K562 (cell line): Measurements from ENCODE around the gene CTSD. TPM values are rescaled to one million over a fixed set of nuclear protein-coding genes. Genes with fewer than 3 reads are reported as not detected.

Source experiments
- ARHGAP35 ChIP-seq: fragments of 450-650 bp; IDR thresholded peaks from 2 replicates; pipeline ENCODE4 v1.6.1; 2018; ENCODE audit not compliant: partially characterized antibody
- DACH1 ChIP-seq: fragments of 450-650 bp; IDR thresholded peaks from 2 replicates; pipeline ENCODE4 v1.6.1; 2018; ENCODE audit not compliant: partially characterized antibody
- DLX4 ChIP-seq: fragments of 250-450 bp; sonication (Bioruptor Pico); IDR thresholded peaks from 2 replicates; pipeline ENCODE4 v1.6.1; 2021; ENCODE audit warnings: mild to moderate bottlenecking
- FOXA1 ChIP-seq: fragments of 450-650 bp; IDR thresholded peaks from 2 replicates; pipeline ENCODE4 v1.6.1; 2016; ENCODE audit warnings: mild to moderate bottlenecking, borderline replicate concordance
- FOXO4 ChIP-seq: fragments of 450-650 bp; formaldehyde crosslinking; IDR thresholded peaks from 2 replicates; pipeline ENCODE4 v1.4.0; 2020; ENCODE audit warnings: mild to moderate bottlenecking, moderate library complexity
- FOXP1 ChIP-seq: sonication (generic); formaldehyde crosslinking; IDR thresholded peaks from 2 replicates; pipeline ENCODE4 v1.8.0; 2022; ENCODE audit warnings: mild to moderate bottlenecking, missing genetic modification reagents
- GTF2E2 ChIP-seq: fragments of 200-800 bp; sonication (Bioruptor generic); IDR thresholded peaks from 2 replicates; pipeline ENCODE4 v1.6.1; 2016; ENCODE audit warnings: missing genetic modification characterization, missing compliant biosample characterization
- MCM3 ChIP-seq: fragments of 450-650 bp; IDR thresholded peaks from 2 replicates; pipeline ENCODE4 v1.6.1; 2016
- NCOA2 ChIP-seq, 2 experiments: fragments of 450-650 bp; IDR thresholded peaks; 2 replicates each; pipeline ENCODE4 v1.6.1; 2018; ENCODE audit warnings: mild to moderate bottlenecking in 2 of 2, moderate library complexity in 1 of 2; ENCODE audit not compliant: partially characterized antibody in 2 of 2
- NEUROD1 ChIP-seq: fragments of 150-350 bp; IDR thresholded peaks from 2 replicates; pipeline ENCODE4 v1.6.1; 2014; ENCODE audit warnings: borderline replicate concordance, low read length, low read depth; ENCODE audit not compliant: partially characterized antibody
- PHB2 ChIP-seq: fragments of 450-650 bp; IDR thresholded peaks from 2 replicates; pipeline ENCODE4 v1.6.1; 2017; ENCODE audit warnings: low read depth
- PHF8 ChIP-seq: fragments of 200-600 bp; sonication (generic); IDR thresholded peaks from 2 replicates; pipeline ENCODE4 v1.6.1; 2012; ENCODE audit warnings: mixed run types, mild to moderate bottlenecking, inconsistent platforms, low read length, moderate library complexity, borderline replicate concordance
- PPARD ChIP-seq: fragments of 250-450 bp; sonication (Bioruptor Pico); IDR thresholded peaks from 2 replicates; pipeline ENCODE4 v1.8.0; 2022; ENCODE audit warnings: inconsistent platforms, mild to moderate bottlenecking, moderate library complexity
- RBFOX2 ChIP-seq: fragments of 200-400 bp; formaldehyde crosslinking; IDR thresholded peaks from 2 replicates; pipeline ENCODE4 v1.6.1; 2017; ENCODE audit warnings: low read depth, mild to moderate bottlenecking, low read length, moderate library complexity
- RBM25 ChIP-seq: fragments of 200-400 bp; formaldehyde crosslinking; IDR thresholded peaks from 2 replicates; pipeline ENCODE4 v1.6.1; 2018; ENCODE audit warnings: low read length, low read depth, moderate library complexity; ENCODE audit not compliant: severe bottlenecking
- SIN3A ChIP-seq, 2 experiments: fragments of 150-350 bp in 1 of 2; IDR thresholded peaks; 2 replicates each; pipeline ENCODE4 v1.6.1; 2011 to 2016; ENCODE audit warnings: borderline replicate concordance in 2 of 2, low read depth in 2 of 2, low read length in 2 of 2, mild to moderate bottlenecking in 2 of 2, moderate library complexity in 2 of 2; ENCODE audit not compliant: control insufficient read depth in 1 of 2
- SIN3B ChIP-seq: fragments of 450-650 bp; IDR thresholded peaks from 2 replicates; pipeline ENCODE4 v1.6.1; 2017; ENCODE audit warnings: low read depth, mild to moderate bottlenecking, moderate library complexity
- SMARCA5 ChIP-seq: fragments of 450-650 bp; IDR thresholded peaks from 2 replicates; pipeline ENCODE4 v1.6.1; 2016
- SRSF9 ChIP-seq: fragments of 200-400 bp; formaldehyde crosslinking; IDR thresholded peaks from 2 replicates; pipeline ENCODE4 v1.6.1; 2017; ENCODE audit warnings: low read depth, low read length, borderline replicate concordance
- STAG1 ChIP-seq: sonication (generic); formaldehyde crosslinking; IDR thresholded peaks from 2 replicates; pipeline ENCODE4 v1.5.0; 2020; ENCODE audit warnings: missing genetic modification reagents, borderline replicate concordance
- TAF1 ChIP-seq: IDR thresholded peaks from 2 replicates; pipeline ENCODE4 v1.6.1; 2011; ENCODE audit warnings: mild to moderate bottlenecking, low read length, moderate library complexity; ENCODE audit not compliant: insufficient read depth, control insufficient read depth, severe bottlenecking; ENCODE audit errors: extremely low read depth
- TBP ChIP-seq: optimal IDR thresholded peaks from 2 replicates; pipeline ENCODE3; 2011; ENCODE audit warnings: low read depth, low read length, improper control_type of control experiment
- XRCC5 ChIP-seq: fragments of 200-400 bp; formaldehyde crosslinking; IDR thresholded peaks from 2 replicates; pipeline ENCODE4 v1.6.1; 2017; ENCODE audit warnings: low read depth, mild to moderate bottlenecking, low read length
- ZBTB34 ChIP-seq: fragments of 250-450 bp; sonication (Bioruptor Pico); IDR thresholded peaks from 2 replicates; pipeline ENCODE4 v1.8.0; 2021; ENCODE audit warnings: mild to moderate bottlenecking, moderate library complexity
- ZNF354B ChIP-seq: fragments of 250-450 bp; sonication (Bioruptor Pico); IDR thresholded peaks from 2 replicates; pipeline ENCODE4 v1.4.0; 2020
- ZNF766 ChIP-seq: fragments of 200-800 bp; sonication (Bioruptor generic); conservative IDR thresholded peaks from 2 replicates; pipeline ENCODE4 v1.6.1; 2016; ENCODE audit warnings: missing genetic modification characterization, missing compliant biosample characterization
- ZZZ3 ChIP-seq: fragments of 450-650 bp; IDR thresholded peaks from 2 replicates; pipeline ENCODE4 v1.6.1; 2016; ENCODE audit warnings: antibody characterized with exemption, mild to moderate bottlenecking, moderate library complexity
- polyA plus RNA-seq, 8 experiments: library from polyadenylated mRNA; depleted of rRNA in 4 of 8; stranded (reverse) in 5 of 8; unstranded in 3 of 8; fragments of >200 nt; fragmentation: Nextera tagmentation in 2 of 8; fragmentation: Illumina TruSeq in 1 of 8; extraction: Ambion mirVana in 2 of 8; extraction: Trizol in 1 of 8; gene quantifications; 2 replicates each; pipeline versions ENCODE4 v1.2.1 to v1.2.3, GENCODE V29; 2011 to 2014; ENCODE audit warnings: inconsistent platforms in 1 of 8, missing spikeins in 1 of 8
- total RNA-seq, 7 experiments: library from RNA; depleted of rRNA in 6 of 7; stranded (reverse); fragments of >200 nt in 6 of 7; fragmentation: Illumina TruSeq in 2 of 7; extraction: Trizol in 2 of 7; gene quantifications; 2 replicates each; pipeline versions ENCODE4 v1.2.1 to v1.2.3, GENCODE V29; 2011 to 2021; ENCODE audit warnings: low replicate concordance in 1 of 7

Gene CTSD
- total and polyA plus RNA-seq, 9 of the 15 experiments (the other 6 are each of a cell fraction or from before 2014, with no cell fraction given) = 1.0 to 112 (median 40.9) TPM

DNA sequence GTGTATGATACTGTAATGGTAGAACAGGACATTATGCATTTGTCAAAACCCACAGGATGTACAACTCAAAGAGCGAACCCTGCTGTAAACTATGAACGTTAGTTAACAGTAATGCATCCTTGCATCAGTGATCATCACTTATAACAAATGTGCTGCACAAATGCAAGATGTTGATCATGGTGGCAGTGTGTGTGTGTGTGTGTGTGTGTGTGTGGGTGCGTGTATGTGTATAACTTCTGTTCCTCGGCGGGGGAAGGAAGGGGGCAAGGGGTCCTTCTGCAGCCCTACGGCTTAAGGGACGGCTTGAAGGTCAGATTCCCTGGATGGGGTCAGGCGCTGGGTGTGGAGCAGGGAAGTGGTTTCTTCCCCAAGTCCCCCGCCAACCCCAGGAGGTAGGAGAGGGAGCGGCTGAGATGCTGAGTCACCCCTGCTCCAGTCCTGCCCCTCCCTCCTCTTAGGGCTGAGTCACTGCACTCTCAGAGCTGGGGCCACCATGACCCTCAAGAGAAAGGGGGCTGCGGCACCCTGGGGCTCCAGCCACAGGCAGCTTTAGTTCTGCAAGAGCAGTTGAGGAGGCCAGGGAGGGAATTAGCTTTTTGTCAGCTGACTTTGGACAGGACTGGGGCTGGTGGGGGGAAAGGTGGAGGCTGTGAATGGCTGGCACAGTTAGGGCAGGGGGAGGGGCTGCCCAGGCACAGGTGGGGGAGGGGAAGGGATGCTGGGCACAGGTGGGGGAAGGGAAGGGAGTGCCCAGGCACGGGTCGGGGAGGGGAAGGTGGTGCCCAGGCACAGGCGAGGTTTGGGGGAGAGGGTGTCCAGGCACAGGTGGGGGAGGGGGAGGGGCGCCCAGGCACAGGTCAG lies 8.8 kb upstream of the CTSD start (continued):
- TF ChIP-seq TBP (peak; percentile 39), PHF8 (peak; percentile 33; the same call in 1 of the 2 replicates), XRCC5 (no peak), RBFOX2 (peak; percentile 60), RBM25 (no peak), FOXA1 (no peak), NCOA2 (IDR thresholded peaks at IDR 0.05; ENCODE audit: partially characterized antibody in 2 of 2) (no peak), ARHGAP35 (no peak), ZNF766 (CRISPR knock-in tag) (no peak; the same call in 1 of the 2 replicates), TAF1 (no peak), GTF2E2 (tag) (no peak), SIN3A (IDR thresholded peaks at IDR 0.05; ENCODE audit: borderline replicate concordance in 2 of 2, control insufficient read depth in 1 of 2, low read depth in 2 of 2, low read length in 2 of 2) (no peak), PPARD (no peak), STAG1 (CRISPR knock-in tag) (no peak), DACH1 (peak; percentile 5), FOXO4 (CRISPR knock-in tag) (no peak), NEUROD1 (peak; percentile 69), ZNF354B (CRISPR knock-in tag) (no peak), SMARCA5 (peak; percentile 45; the same call in 1 of the 2 replicates), PHB2 (no peak), MCM3 (0 out of 2 replicates have a peak, but pooled peaks have one; percentile 53), DLX4 (no peak), SRSF9 (no peak), SIN3B (peak; percentile 29; the same call in 1 of the 2 replicates), ZZZ3 (no peak; the same call in 1 of the 2 replicates), FOXP1 (no peak), ZBTB34 (CRISPR knock-in tag) (no peak)
